Sigmoid colon (tissue), 7 donors: ENCODE measurements around the gene NFATC1. TPM values are rescaled to one million over a fixed set of nuclear protein-coding genes. Genes with fewer than 3 reads are reported as not detected.

Experiments used
- DNase-seq: peaks from one replicate; pipeline ENCODE4 v3.0.0-alpha.2; 2019
- H3K27ac ChIP-seq, 4 donors: fragments of 200-600 bp; sonication (generic); one replicate each; pipeline ENCODE4 v1.5.1; 2016 to 2019; ENCODE audit warnings: mild to moderate bottlenecking in 1 of 4
- H3K27me3 ChIP-seq, 3 donors: fragments of 200-600 bp; sonication (generic); one replicate each; pipeline ENCODE4 v1.5.1; 2019; ENCODE audit warnings: mild to moderate bottlenecking in 1 of 3
- H3K36me3 ChIP-seq, 4 donors: fragments of 200-600 bp; sonication (generic); one replicate each; pipeline ENCODE4 v1.5.1; 2016 to 2019
- H3K4me1 ChIP-seq, 4 donors: fragments of 200-600 bp; sonication (generic); one replicate each; pipeline ENCODE4 v1.5.1; 2017 to 2019
- H3K4me3 ChIP-seq, 4 donors: fragments of 200-600 bp; sonication (generic); one replicate each; pipeline ENCODE4 v1.5.1; 2017 to 2019; ENCODE audit warnings: mild to moderate bottlenecking in 2 of 4, moderate library complexity in 1 of 4
- H3K9me3 ChIP-seq, 4 donors: fragments of 200-600 bp in 3 of 4; sonication (generic) in 3 of 4; one replicate each; pipeline versions ENCODE4 v1.5.1 to v1.6.1; 2013 to 2019
- EP300 ChIP-seq, 4 donors: sonication (generic); formaldehyde crosslinking; IDR thresholded peaks; one replicate each; pipeline ENCODE4 v1.6.1; 2017; ENCODE audit warnings: antibody characterized with exemption in 4 of 4
- POLR2A ChIP-seq, 2 donors: fragments of 450-650 bp; IDR thresholded peaks; one replicate each; pipeline ENCODE4 v1.6.1; 2016; ENCODE audit warnings: antibody characterized with exemption in 2 of 2, mild to moderate bottlenecking in 2 of 2, moderate library complexity in 2 of 2
- POLR2AphosphoS5 ChIP-seq, 4 donors: sonication (generic); formaldehyde crosslinking; IDR thresholded peaks; one replicate each; pipeline ENCODE4 v1.6.1; 2017; ENCODE audit warnings: antibody characterized with exemption in 4 of 4
- WGBS, 2 donors: extraction: QIAGEN DNeasy Blood & Tissue Kit; methylation state at CpG; one replicate each; pipeline ENCODE4 v1.1.7; 2013; 5-methylcytosine and 5-hydroxymethylcytosine counted together
- intact Hi-C: fragments of 100-400 bp; cut with DNase I; formaldehyde crosslinking; loops from one replicate; pipeline ENCODE4 v1.15.1; 2023
- polyA plus RNA-seq, 3 donors: library from polyadenylated mRNA; stranded (reverse); fragments of 200-250 nt; gene quantifications; one replicate each; pipeline ENCODE4 v1.2.3, GENCODE V29; 2013
- total RNA-seq, 4 donors: library from RNA; depleted of rRNA; stranded (reverse); fragments of >200 nt; gene quantifications; one replicate each; pipeline ENCODE4 v1.1.0, GENCODE V29; 2016
- TF ChIP-seq, protein P1 (sequence below), 4 experiments: fragments of 450-650 bp in 3 of 4; fragments of 200-600 bp in 1 of 4; IDR thresholded peaks; one replicate each; pipeline ENCODE4 v1.5.1; 2016 to 2019; ENCODE audit warnings: antibody characterized with exemption in 4 of 4, mild to moderate bottlenecking in 3 of 4, moderate library complexity in 2 of 4
- donor health status: healthy with polysubstance abuse.
- donor health status: Bipolar disorder and iron deficiency.
- donor health status: healthy.

NFATC1 gene
- total and polyA plus RNA-seq, 7 donors = 1.6 to 13.8 (median 10.7) TPM

GRCh38 chr18:79534356-79534755 is 138.6 kb downstream of the NFATC1 start:
- TF ChIP-seq POLR2A (IDR thresholded peaks at IDR 0.05) (no peak), EP300 (IDR thresholded peaks at IDR 0.05) (no peak), POLR2AphosphoS5 (IDR thresholded peaks at IDR 0.05) (no peak)
- TF ChIP-seq, protein P1, sequence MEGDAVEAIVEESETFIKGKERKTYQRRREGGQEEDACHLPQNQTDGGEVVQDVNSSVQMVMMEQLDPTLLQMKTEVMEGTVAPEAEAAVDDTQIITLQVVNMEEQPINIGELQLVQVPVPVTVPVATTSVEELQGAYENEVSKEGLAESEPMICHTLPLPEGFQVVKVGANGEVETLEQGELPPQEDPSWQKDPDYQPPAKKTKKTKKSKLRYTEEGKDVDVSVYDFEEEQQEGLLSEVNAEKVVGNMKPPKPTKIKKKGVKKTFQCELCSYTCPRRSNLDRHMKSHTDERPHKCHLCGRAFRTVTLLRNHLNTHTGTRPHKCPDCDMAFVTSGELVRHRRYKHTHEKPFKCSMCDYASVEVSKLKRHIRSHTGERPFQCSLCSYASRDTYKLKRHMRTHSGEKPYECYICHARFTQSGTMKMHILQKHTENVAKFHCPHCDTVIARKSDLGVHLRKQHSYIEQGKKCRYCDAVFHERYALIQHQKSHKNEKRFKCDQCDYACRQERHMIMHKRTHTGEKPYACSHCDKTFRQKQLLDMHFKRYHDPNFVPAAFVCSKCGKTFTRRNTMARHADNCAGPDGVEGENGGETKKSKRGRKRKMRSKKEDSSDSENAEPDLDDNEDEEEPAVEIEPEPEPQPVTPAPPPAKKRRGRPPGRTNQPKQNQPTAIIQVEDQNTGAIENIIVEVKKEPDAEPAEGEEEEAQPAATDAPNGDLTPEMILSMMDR (IDR thresholded peaks at IDR 0.05) = no peak
- 86 to 88% methylated on average over 13 of the region's 13 CpGs for WGBS, 2 donors
- DNase-seq = peak; percentile 28

DNA sequence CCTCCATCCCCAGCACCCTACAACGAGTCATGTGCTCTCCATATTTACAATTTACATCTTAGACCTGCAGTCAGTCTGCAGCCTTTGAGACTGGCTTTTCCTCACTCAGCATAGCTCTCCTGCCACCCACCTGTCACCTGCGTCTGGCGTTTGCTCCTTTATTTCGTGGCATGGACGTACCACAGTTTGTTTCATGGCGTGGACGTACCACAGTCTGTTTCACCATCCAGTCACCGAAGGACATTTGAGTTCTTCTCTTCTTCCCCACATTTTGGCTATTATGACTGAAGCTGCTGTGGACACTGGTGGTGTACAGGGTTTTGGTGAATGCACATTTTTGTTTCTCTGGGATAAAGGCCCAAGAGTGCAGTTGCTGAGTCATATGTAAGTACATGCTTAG is 142.0 kb downstream of the NFATC1 start:
- intact Hi-C loops = no loop called here
- Histone ChIP-seq H3K36me3 (no peaks in the 10 kb centered on the region), H3K4me3 (no peak overlapping the region), H3K27ac (no peak overlapping the region), H3K27me3 (no peaks in the 10 kb centered on the region), H3K9me3 (peaks cover 0 to 3% (median 0%) of the 10 kb centered on the region in 4 donors), H3K4me1 (no peaks in the 10 kb centered on the region)
- no peak for TF ChIP-seq EP300 (IDR thresholded peaks at IDR 0.05)
- no peak for TF ChIP-seq POLR2A (IDR thresholded peaks at IDR 0.05)
- no peak for TF ChIP-seq POLR2AphosphoS5 (IDR thresholded peaks at IDR 0.05)
- TF ChIP-seq, protein P1 (IDR thresholded peaks at IDR 0.05) = no peak
- 94 to 96% methylated on average over 8 of the region's 8 CpGs for WGBS, 2 donors
- DNase-seq = no peak

More at GRCh38 chr18:79534356-79534755, 138.6 kb downstream of the NFATC1 start:
- no peak overlapping the region for H3K27ac ChIP-seq
- H3K36me3 ChIP-seq = no peaks in the 10 kb centered on the region
- intact Hi-C loops = no loop called here
- peaks cover 0 to 17% (median 0%) of the 10 kb centered on the region in 3 donors for H3K27me3 ChIP-seq
- H3K4me3 ChIP-seq = no peak overlapping the region
- peaks cover 0 to 7% (median 2%) of the 10 kb centered on the region in 4 donors for H3K4me1 ChIP-seq
- H3K9me3 ChIP-seq = peaks cover 0 to 3% (median 0%) of the 10 kb centered on the region in 4 donors

DNA sequence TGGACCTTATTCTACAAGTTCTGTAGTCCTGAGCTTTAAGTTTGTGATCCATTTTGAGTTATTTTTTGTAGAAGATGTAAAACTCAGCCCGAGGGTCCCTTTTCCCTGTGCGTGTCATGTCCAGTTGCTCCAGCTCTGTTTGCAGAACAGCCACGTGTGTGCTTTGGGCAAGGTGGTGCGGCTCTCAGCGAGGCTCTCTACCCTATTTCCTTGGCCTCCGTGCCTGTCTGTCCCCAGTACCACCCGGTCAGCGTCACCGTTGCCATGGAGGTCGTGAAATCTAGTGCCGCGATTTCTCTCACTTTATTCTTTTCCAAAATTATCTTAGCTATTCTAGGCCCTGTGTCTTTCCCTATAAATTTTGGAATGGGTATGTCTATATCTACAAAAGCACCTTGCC is 142.9 kb downstream of the NFATC1 start:
- Histone ChIP-seq H3K4me1 (no peaks in the 10 kb centered on the region), H3K27me3 (no peaks in the 10 kb centered on the region), H3K4me3 (no peak overlapping the region), H3K9me3 (peaks cover 0 to 3% (median 0%) of the 10 kb centered on the region in 4 donors), H3K36me3 (no peaks in the 10 kb centered on the region), H3K27ac (no peak overlapping the region)
- no peak for TF ChIP-seq POLR2AphosphoS5 (IDR thresholded peaks at IDR 0.05)
- TF ChIP-seq EP300 (IDR thresholded peaks at IDR 0.05) = no peak
- TF ChIP-seq, protein P1 (IDR thresholded peaks at IDR 0.05) = no peak
- TF ChIP-seq POLR2A (IDR thresholded peaks at IDR 0.05) = no peak
- intact Hi-C loops = no loop called here
- no peak for DNase-seq
- WGBS, 2 donors = 92 to 93% methylated on average over 12 of the region's 12 CpGs

DNA sequence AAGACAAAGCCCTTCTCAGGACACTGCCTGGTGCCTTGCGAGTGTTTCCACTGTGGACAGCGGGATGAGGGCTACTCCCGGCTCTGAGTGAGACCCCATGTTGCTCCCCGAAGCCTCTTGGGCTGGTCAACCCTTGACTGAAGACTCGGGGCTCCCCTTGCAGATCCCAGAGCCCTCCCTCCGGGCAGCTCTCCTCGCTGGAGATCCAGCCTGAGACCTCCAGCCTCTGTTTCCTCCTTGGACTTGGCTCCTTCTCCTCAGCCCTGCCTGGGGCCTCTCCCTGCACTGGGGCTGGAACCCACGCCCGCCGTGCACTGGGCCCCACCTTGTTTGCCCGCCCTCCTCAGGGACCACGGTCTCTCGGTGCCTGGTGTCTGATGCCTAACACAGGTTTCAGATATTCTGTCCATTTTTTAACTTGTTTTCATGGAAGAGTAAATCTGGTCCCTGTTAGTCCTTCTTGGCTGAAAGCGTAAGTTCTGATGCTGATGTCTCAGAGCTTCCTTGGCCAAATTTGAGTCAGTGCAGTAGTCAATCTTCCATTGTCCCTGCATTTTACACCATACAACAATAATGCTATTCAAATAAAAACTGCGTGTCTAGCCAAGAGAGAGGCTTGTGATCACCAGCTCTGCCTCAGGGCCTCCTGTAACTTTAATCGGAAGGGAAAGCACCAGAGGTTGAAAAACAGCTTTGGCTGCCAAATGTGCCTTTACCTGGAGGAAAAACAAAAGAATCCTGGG is 144.6 kb downstream of the NFATC1 start:
- H3K36me3 ChIP-seq = no peaks in the 10 kb centered on the region
- H3K27me3 ChIP-seq = no peaks in the 10 kb centered on the region
- WGBS, 2 donors = 76 to 84% methylated on average over 16 of the region's 16 CpGs
- no peak overlapping the region for H3K4me3 ChIP-seq
- no peak for TF ChIP-seq POLR2AphosphoS5 (IDR thresholded peaks at IDR 0.05)
- TF ChIP-seq POLR2A (IDR thresholded peaks at IDR 0.05) = no peak
- TF ChIP-seq, protein P1 (IDR thresholded peaks at IDR 0.05) = no peak
- no peak for TF ChIP-seq EP300 (IDR thresholded peaks at IDR 0.05)
- peak; percentile 55 for DNase-seq
- no peaks in the 10 kb centered on the region for H3K4me1 ChIP-seq
- intact Hi-C loops = no loop called here
- H3K9me3 ChIP-seq = peaks cover 0 to 3% (median 0%) of the 10 kb centered on the region in 4 donors
- H3K27ac ChIP-seq = no peak overlapping the region
